Sigmoid colon (tissue), 7 donors: ENCODE measurements around the gene TTN. TPM values are rescaled to one million over a fixed set of nuclear protein-coding genes. Genes with fewer than 3 reads are reported as not detected.

ENCODE experiments used
- DNase-seq: peaks from one replicate; pipeline ENCODE4 v3.0.0-alpha.2; 2019
- H3K27ac ChIP-seq, 4 donors: fragments of 200-600 bp; sonication (generic); one replicate each; pipeline ENCODE4 v1.5.1; 2016 to 2019; ENCODE audit warnings: mild to moderate bottlenecking in 1 of 4
- H3K27me3 ChIP-seq, 3 donors: fragments of 200-600 bp; sonication (generic); one replicate each; pipeline ENCODE4 v1.5.1; 2019; ENCODE audit warnings: mild to moderate bottlenecking in 1 of 3
- H3K36me3 ChIP-seq, 4 donors: fragments of 200-600 bp; sonication (generic); one replicate each; pipeline ENCODE4 v1.5.1; 2016 to 2019
- H3K4me1 ChIP-seq, 4 donors: fragments of 200-600 bp; sonication (generic); one replicate each; pipeline ENCODE4 v1.5.1; 2017 to 2019
- H3K4me3 ChIP-seq, 4 donors: fragments of 200-600 bp; sonication (generic); one replicate each; pipeline ENCODE4 v1.5.1; 2017 to 2019; ENCODE audit warnings: mild to moderate bottlenecking in 2 of 4, moderate library complexity in 1 of 4
- H3K9me3 ChIP-seq, 4 donors: fragments of 200-600 bp in 3 of 4; sonication (generic) in 3 of 4; one replicate each; pipeline versions ENCODE4 v1.5.1 to v1.6.1; 2013 to 2019
- EP300 ChIP-seq, 4 donors: sonication (generic); formaldehyde crosslinking; IDR thresholded peaks; one replicate each; pipeline ENCODE4 v1.6.1; 2017; ENCODE audit warnings: antibody characterized with exemption in 4 of 4
- POLR2A ChIP-seq, 2 donors: fragments of 450-650 bp; IDR thresholded peaks; one replicate each; pipeline ENCODE4 v1.6.1; 2016; ENCODE audit warnings: antibody characterized with exemption in 2 of 2, mild to moderate bottlenecking in 2 of 2, moderate library complexity in 2 of 2
- POLR2AphosphoS5 ChIP-seq, 4 donors: sonication (generic); formaldehyde crosslinking; IDR thresholded peaks; one replicate each; pipeline ENCODE4 v1.6.1; 2017; ENCODE audit warnings: antibody characterized with exemption in 4 of 4
- WGBS, 2 donors: extraction: QIAGEN DNeasy Blood & Tissue Kit; methylation state at CpG; one replicate each; pipeline ENCODE4 v1.1.7; 2013; 5-methylcytosine and 5-hydroxymethylcytosine counted together
- intact Hi-C: fragments of 100-400 bp; cut with DNase I; formaldehyde crosslinking; loops from one replicate; pipeline ENCODE4 v1.15.1; 2023
- polyA plus RNA-seq, 3 donors: library from polyadenylated mRNA; stranded (reverse); fragments of 200-250 nt; gene quantifications; one replicate each; pipeline ENCODE4 v1.2.3, GENCODE V29; 2013
- total RNA-seq, 4 donors: library from RNA; depleted of rRNA; stranded (reverse); fragments of >200 nt; gene quantifications; one replicate each; pipeline ENCODE4 v1.1.0, GENCODE V29; 2016
- TF ChIP-seq, protein P1 (sequence below), 4 experiments: fragments of 450-650 bp in 3 of 4; fragments of 200-600 bp in 1 of 4; IDR thresholded peaks; one replicate each; pipeline ENCODE4 v1.5.1; 2016 to 2019; ENCODE audit warnings: antibody characterized with exemption in 4 of 4, mild to moderate bottlenecking in 3 of 4, moderate library complexity in 2 of 4
- donor health status: healthy with polysubstance abuse.
- donor health status: Bipolar disorder and iron deficiency.
- donor health status: healthy.

The TTN gene
- total RNA-seq (10 to 100 TPM in 3 of 4 donors, 1 to 10 TPM in 1; 6.7 to 20.2 (median 11.2) TPM), polyA plus RNA-seq (1 to 10 TPM in 1 of 3 donors, under 1 TPM in 2; under 0.01 to 1.2 (median 0.90) TPM)

DNA sequence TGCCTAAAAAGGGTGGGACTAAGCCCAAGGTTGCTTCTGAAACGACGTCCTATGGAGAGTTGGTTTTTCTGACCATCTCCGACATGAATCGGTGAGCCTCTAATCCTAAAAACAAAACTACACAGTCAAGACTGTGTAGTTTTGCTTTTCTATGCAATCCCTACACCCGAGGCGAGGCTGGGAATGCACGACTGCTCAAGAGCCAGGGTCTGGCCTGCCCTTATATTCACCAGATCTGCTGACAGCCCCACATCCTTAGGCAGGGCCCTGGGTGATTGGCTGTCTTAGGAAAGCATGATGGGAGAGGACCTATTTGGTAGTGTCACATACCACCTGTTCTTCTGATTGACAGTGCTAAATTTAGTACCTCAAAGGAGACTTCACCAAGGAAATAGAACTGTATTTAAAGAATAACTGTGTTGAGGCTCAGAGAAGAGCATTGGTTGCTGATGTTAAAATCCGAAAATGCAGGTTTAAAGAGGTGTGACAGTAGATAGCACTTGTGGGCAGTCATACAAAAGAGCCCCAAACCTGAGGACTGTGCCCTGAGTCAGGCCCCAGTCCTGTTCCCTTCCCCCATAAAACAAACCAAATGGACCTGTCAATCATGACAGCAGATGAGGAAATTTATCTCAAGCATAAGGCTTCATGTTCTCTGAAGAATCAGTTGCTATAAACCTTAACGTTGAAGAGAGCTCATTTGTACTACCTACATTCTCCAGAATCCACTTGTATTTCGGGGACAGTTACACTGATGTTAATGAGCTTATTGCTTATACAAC is at the start of gene TTN:
Gene TTN, minus strand, starts transcription at position 197 of the 782 bp plus-strand sequence. CDS start 2,781 bp downstream, outside the sequence.
- H3K27ac ChIP-seq = no peak within 1 kb of the TSS
- H3K36me3 ChIP-seq = no peaks in the 10 kb centered on the region
- DNase-seq = no peak
- H3K27me3 ChIP-seq = no peaks in the 10 kb centered on the region
- H3K4me3 ChIP-seq = no peak within 1 kb of the TSS
- H3K9me3 ChIP-seq = no peaks in the 10 kb centered on the region
- 86 to 92% methylated on average over 10 of the region's 10 CpGs for WGBS, 2 donors
- intact Hi-C loops = no loop called here
- no peaks in the 10 kb centered on the region for H3K4me1 ChIP-seq
- TF ChIP-seq, protein P1, sequence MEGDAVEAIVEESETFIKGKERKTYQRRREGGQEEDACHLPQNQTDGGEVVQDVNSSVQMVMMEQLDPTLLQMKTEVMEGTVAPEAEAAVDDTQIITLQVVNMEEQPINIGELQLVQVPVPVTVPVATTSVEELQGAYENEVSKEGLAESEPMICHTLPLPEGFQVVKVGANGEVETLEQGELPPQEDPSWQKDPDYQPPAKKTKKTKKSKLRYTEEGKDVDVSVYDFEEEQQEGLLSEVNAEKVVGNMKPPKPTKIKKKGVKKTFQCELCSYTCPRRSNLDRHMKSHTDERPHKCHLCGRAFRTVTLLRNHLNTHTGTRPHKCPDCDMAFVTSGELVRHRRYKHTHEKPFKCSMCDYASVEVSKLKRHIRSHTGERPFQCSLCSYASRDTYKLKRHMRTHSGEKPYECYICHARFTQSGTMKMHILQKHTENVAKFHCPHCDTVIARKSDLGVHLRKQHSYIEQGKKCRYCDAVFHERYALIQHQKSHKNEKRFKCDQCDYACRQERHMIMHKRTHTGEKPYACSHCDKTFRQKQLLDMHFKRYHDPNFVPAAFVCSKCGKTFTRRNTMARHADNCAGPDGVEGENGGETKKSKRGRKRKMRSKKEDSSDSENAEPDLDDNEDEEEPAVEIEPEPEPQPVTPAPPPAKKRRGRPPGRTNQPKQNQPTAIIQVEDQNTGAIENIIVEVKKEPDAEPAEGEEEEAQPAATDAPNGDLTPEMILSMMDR (IDR thresholded peaks at IDR 0.05) = no peak
- TF ChIP-seq EP300 (IDR thresholded peaks at IDR 0.05) (no peak), POLR2A (IDR thresholded peaks at IDR 0.05) (no peak), POLR2AphosphoS5 (IDR thresholded peaks at IDR 0.05) (no peak)

DNA sequence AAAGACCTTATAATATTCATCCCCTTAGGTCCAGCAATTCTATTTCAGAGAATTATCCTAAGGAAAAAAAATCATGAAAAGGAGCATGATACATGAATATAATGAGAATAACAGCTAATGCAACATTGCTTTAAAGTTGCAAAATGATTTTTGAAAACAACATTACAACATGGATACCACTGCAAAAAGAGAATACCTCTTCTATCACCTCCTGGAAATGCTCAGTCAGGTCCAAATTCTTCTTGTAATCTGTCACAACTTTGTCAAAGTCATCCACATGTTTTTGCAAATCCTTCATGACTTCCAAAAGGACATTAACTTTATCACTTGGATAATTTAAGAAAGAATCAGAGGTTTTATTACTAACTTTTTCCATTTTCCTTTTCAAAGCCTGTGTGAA is 47.9 kb upstream of the TTN start:
- Histone ChIP-seq H3K36me3 (no peaks in the 10 kb centered on the region), H3K9me3 (no peaks in the 10 kb centered on the region), H3K4me3 (no peak overlapping the region), H3K27ac (no peak overlapping the region), H3K4me1 (peaks cover 0 to 11% (median 4%) of the 10 kb centered on the region in 4 donors), H3K27me3 (no peaks in the 10 kb centered on the region)
- no peak for TF ChIP-seq POLR2AphosphoS5 (IDR thresholded peaks at IDR 0.05)
- TF ChIP-seq, protein P1 (IDR thresholded peaks at IDR 0.05) = no peak
- TF ChIP-seq POLR2A (IDR thresholded peaks at IDR 0.05) = no peak
- no peak for DNase-seq
- intact Hi-C loops = no loop called here

DNA sequence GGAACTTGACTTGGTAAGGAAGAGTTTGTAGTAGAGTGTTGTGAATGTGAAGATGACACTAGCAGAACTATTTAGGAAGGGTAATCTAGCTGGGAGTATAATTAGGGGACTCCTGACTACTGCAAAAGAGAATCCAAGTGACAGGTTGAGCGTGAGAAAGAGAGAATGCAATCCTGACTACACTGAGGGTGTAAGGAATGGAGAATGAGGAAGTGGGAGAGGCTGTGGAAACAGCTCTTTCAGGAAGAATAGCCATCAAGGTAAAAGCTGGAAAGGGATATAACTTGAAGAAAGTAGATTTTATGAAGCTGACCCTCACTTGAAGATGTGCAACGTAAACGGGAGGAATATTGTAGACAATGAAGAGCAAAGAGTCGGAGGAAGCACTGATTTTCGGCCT is 41.1 kb upstream of the TTN start:
- intact Hi-C loops = no loop called here
- Histone ChIP-seq H3K4me3 (no peak overlapping the region), H3K4me1 (peaks cover 0 to 31% (median 23%) of the 10 kb centered on the region in 4 donors), H3K27me3 (no peaks in the 10 kb centered on the region), H3K9me3 (no peaks in the 10 kb centered on the region), H3K36me3 (no peaks in the 10 kb centered on the region), H3K27ac (no peak overlapping the region)
- 95% methylated on average over 5 of the region's 5 CpGs for WGBS, 2 donors
- TF ChIP-seq POLR2AphosphoS5 (IDR thresholded peaks at IDR 0.05) = no peak
- no peak for TF ChIP-seq EP300 (IDR thresholded peaks at IDR 0.05)
- TF ChIP-seq, protein P1 (IDR thresholded peaks at IDR 0.05) = no peak
- TF ChIP-seq POLR2A (IDR thresholded peaks at IDR 0.05) = no peak
- DNase-seq = no peak

DNA sequence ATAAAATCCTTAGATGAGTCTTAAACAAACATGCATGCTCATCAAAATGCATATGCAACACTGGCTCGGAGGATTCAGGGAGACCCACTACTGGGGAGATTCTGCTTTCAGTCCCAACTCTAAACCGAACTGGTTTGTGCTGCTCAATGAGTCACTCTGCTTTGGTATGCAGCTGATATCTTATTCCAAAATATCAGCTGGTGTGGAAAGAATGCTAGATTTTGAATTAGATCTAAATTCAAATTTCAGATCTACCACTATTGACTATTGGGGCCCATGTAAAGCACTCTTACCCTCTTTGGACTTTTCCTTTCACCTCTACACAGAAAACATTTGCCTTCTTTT is 39.2 kb upstream of the TTN start:
- H3K36me3 ChIP-seq = no peaks in the 10 kb centered on the region
- intact Hi-C loops = no loop called here

More for the DNA sequence above, 39.2 kb upstream of the TTN start:
- WGBS, 2 donors = 81 to 84% methylated on average over 2 of the region's 2 CpGs
- H3K4me1 ChIP-seq = peaks cover 0 to 31% (median 23%) of the 10 kb centered on the region in 4 donors
- H3K9me3 ChIP-seq = no peaks in the 10 kb centered on the region
- H3K27me3 ChIP-seq = no peaks in the 10 kb centered on the region
- no peak overlapping the region for H3K27ac ChIP-seq
- no peak for DNase-seq
- TF ChIP-seq, protein P1 (IDR thresholded peaks at IDR 0.05) = no peak
- TF ChIP-seq POLR2A (IDR thresholded peaks at IDR 0.05) = no peak
- no peak for TF ChIP-seq POLR2AphosphoS5 (IDR thresholded peaks at IDR 0.05)
- no peak for TF ChIP-seq EP300 (IDR thresholded peaks at IDR 0.05)
- no peak overlapping the region for H3K4me3 ChIP-seq
